Non-pigmented ciliary epithelial cell (primary cell): Measurements from ENCODE around the gene RPL18.
"Not testable (repeated sequence)": the region's sequence is repeated elsewhere in the genome, so short reads cannot be mapped to it uniquely, and the experiment has no call there.

Experiments used
- DNase-seq: peaks from one replicate; pipeline ENCODE4 v3.0.0-alpha.2; 2010; ENCODE audit warnings: low read depth

RPL18 gene

GRCh38 chr19:48618916-48619691 lies at the start of gene RPL18, which contains the start of gene SPHK2:
RPL18 (minus strand) TSS chr19:48619178; CDS start chr19:48619143, 35 bp downstream.
SPHK2 (plus strand) TSS chr19:48619506; CDS start chr19:48620515, 1,009 bp downstream.
- peak; percentile 99 for DNase-seq

- no peak for DNase-seq
Measured at GRCh38 chr19:48668761-48669160, 49.8 kb upstream of the RPL18 start.

GRCh38 chr19:48668332-48668731 lies 49.4 kb upstream of the RPL18 start:
- DNase-seq, result no peak

GRCh38 chr19:48665786-48666185 lies 46.8 kb upstream of the RPL18 start:
- DNase-seq, result no peak

GRCh38 chr19:48664476-48664875 lies 45.5 kb upstream of the RPL18 start:
- DNase-seq, result no peak

GRCh38 chr19:48663667-48664066 lies 44.7 kb upstream of the RPL18 start:
- DNase-seq, result no peak

- no peak for DNase-seq
Measured at GRCh38 chr19:48661711-48662090, 42.7 kb upstream of the RPL18 start.

- DNase-seq, result no peak
Measured at GRCh38 chr19:48660852-48661710, 42.1 kb upstream of the RPL18 start.

GRCh38 chr19:48659768-48660167 lies 40.8 kb upstream of the RPL18 start:
- DNase-seq, result no peak

GRCh38 chr19:48658483-48658882 lies 39.5 kb upstream of the RPL18 start:
- no peak for DNase-seq

- not testable (repeated sequence) for DNase-seq
Measured at GRCh38 chr19:48657828-48658227, 38.9 kb upstream of the RPL18 start.

GRCh38 chr19:48656840-48657474 lies 38.0 kb upstream of the RPL18 start:
- no peak for DNase-seq

- DNase-seq, result no peak
Measured at GRCh38 chr19:48654299-48655059, 35.5 kb upstream of the RPL18 start.

GRCh38 chr19:48651683-48652048 lies 32.7 kb upstream of the RPL18 start:
- no peak for DNase-seq

- DNase-seq, result no peak
Measured at GRCh38 chr19:48650974-48651682, 32.1 kb upstream of the RPL18 start.

GRCh38 chr19:48648134-48648533 lies 29.2 kb upstream of the RPL18 start:
- DNase-seq, result no peak

- DNase-seq, result no peak
Measured at GRCh38 chr19:48646722-48647216, 27.8 kb upstream of the RPL18 start.

GRCh38 chr19:48646001-48646721 lies 27.2 kb upstream of the RPL18 start, which contains the start of gene CA11:
CA11 (minus strand) TSS chr19:48646187; CDS start chr19:48645632, 555 bp downstream.
- peak; percentile 26 for DNase-seq

- no peak for DNase-seq
Measured at GRCh38 chr19:48645620-48646000, 26.6 kb upstream of the RPL18 start.
